NCI-H2227 (cell line): ENCODE measurements around the gene CTNNBIP1.

Experiments used
- DNase-seq: peaks from one replicate; lab custom pipeline; 2025; ENCODE audit not compliant: unreplicated experiment; lab: John Stamatoyannopoulos, UW

CTNNBIP1 gene

DNA sequence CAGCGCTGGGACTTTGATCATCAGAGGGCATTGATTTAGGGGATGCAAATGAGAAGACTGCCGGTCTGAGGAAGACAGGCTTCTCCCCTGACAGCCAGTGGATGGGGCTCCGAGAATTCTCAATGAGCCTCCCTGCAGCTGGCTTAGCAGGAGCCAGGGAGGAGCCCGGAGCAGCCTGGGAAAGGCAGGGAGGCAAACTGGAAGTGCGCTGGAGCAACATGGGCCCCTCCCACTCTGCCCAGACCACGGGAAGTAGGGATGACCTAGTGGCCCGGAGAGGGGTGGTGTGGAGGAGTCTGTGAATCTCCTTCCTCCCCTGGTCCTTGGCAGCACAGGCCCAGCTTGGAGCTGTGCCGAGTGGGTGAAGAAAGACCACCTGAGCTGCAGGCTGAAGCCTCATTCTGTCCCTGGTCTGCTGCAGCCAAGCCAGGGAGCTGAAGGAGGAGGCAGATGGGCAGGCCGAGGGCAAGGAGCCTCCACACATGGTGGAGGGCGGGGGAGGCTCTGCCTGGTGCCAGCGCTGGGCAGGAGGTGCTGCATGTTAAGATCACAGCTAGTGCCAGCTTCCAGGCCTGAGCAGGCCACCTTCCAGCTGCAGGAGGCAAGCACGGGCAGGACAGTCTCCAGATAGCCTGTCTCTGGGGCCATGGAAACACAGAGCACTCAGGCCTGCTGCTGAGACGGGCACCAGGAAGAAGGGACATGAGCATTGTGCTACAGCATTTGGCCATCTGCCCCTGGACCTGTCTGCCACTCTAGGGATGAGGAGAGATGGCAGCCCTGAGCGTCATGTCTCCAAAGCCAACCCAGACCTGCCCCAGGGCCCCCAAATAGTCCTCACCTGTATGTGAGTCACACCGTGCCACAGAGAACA, 74.1 kb downstream of the CTNNBIP1 start:
- peak; percentile 51 for DNase-seq

DNA sequence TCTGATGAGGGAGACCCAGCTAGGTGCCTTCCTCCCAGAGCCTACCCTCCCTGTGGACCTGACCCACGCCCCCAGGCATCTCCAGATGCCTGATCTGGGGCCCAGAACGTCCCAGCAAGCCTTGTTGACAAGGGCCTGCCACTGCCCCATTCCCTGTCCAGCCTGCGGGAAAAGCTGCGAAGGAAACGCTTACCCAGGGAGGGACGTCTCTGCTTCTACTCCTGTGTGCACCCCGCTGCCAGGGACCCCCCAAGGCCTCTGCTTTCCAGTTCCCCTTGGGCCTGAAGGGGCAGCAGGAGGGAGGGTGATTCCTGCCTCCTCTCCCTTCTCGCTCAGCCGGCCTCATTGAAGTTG, 74.7 kb downstream of the CTNNBIP1 start:
- no peak for DNase-seq

GRCh38 chr1:9833632-9834031, 76.4 kb downstream of the CTNNBIP1 start:
- DNase-seq, result no peak

GRCh38 chr1:9827558-9828185, 82.4 kb downstream of the CTNNBIP1 start:
- peak; percentile 73 for DNase-seq

- no peak for DNase-seq
These were observed 83.5 kb downstream of the CTNNBIP1 start for GRCh38 chr1:9826616-9827015.

- no peak for DNase-seq
These were observed 84.0 kb downstream of the CTNNBIP1 start for GRCh38 chr1:9826087-9826486.

DNA sequence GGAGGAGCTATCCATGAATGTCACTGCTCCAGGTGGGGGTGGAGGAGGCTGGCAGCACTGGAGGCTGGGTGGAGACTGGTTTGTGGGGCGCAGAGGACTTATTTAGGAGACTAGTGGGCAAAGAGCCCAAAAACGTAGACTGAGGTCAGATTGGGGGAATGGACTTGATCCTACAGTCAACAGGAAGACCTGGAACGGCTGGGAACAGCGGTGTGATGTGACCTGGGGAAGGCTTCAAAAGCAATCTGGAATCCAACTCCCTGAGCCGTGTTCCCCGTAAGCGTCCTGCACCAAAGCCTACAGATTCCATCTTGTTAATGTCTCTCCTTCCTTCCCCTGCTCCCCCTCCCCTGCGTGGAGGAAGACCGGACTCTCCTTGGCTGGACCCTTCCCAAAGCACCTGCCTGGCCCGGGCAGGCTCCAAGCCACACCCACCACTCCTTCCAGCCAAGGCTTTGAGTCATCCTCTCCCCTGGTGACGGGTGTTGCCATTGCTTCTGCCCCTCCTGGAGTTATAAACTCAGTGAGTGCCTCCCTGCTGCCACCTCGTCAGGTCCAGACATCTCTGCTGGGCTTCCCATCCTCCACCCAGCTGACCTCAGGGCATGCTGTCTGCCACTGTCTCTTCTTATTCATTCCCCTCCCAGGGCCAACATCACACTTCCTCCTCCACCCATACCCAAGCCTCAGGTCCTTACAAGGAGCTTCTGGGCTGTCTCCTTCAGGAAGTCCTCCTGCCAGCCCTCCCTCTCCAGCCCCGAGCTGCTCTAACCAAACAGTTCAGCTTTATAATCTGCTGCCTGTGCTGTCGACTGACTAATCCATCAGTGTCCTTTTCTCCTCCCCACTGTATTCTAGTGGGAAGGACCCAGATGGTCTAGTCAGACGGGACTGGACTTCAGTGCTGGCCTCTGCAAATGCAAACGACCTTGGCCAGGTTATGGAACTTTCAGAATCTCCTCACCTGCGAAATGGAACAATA, 84.7 kb downstream of the CTNNBIP1 start:
- DNase-seq, result no peak

GRCh38 chr1:9824702-9825089, 85.4 kb downstream of the CTNNBIP1 start:
- DNase-seq, result no peak

DNA sequence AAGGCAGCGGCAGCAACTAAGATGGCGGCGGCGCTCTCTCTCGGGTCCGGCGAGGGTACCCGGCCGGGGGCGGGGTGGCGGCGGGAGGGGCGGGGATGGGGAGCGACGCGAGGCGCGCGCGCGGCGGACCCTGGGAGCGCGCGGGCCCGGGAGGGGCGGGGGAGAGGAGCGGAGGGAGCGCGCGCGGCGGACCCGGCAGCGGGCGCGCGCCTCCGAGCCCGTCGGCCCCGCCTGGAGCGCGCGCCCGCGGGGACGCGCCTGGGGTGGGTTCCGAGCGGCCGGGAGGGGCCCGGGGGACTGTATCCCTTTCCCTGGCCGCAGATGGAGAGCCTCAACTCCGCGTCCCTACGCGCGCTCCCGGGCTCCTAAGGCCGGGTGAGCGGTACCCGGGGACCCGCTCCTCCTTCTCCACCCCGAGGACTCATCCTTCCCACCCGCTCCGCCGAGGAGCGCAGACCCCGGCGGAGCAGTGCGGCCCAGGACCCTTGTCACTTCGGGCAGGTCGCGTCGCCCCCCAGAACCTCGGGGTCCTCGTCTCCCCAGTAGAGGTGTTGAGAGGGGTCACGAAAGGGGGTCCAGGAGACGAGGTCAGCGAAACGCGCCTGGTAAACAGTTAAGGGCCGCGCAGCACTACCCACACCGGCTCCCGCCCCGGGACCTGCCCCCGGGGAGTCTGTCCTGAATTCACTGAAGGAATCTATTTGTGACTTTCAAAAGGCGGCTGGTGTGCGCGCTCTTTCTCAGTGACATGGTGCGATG, 85.9 kb downstream of the CTNNBIP1 start, which contains the start of gene CLSTN1:
CLSTN1 (minus strand) TSS at position 23 of the 759 bp plus-strand sequence. CDS start 232 bp downstream, outside the sequence.
- DNase-seq, result peak; percentile 96

DNA sequence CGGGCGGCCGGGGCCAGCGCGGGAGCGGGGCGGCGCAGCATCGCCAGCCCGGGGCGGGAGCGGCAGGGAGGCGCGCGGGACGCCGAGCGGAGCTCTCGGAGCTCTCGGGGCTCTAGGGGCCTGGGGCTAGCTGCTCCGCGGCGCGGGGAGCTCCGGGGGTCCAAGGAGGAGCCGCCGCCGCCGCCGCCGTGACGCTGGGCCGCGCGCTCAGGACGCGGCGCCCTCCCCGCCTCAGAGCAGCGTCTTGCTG, 86.5 kb downstream of the CTNNBIP1 start:
- no peak for DNase-seq

DNA sequence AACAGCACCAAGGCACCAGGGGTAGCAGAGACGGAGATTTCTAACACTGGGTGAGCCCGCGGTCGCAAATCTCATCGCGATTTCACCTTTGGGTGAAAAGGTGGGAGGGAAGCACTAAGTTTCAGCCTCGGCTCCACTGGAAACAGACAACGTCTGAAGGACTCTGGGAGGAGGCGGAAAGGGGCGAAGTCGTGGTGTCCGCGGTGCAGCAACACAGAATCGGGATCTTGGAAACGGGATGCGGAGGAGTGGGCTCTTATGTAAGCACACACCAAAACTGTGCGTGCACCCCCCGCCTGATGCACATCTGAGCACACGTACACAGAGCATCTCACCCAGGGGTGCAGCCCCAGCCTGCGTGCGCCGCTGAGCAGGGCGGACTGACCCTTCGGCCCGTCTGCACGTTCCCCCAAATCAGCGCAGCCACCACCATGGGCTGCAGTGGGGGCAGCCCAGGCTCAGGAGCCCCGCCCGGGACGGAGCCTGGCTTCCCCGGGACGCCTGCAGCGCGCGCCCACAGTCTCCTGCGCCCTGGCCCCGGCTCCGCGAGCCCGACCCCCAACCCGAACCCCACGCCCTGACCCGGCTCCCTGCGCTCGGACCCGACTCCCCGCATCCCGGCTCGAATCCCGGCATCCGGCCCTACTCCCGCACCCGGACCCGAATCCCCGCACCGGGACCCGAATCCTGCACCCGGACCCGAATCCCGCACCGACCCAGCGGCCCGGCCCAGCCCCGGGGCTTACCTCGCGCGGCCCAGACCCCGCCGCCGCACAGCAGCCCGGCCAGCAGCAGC, 87.0 kb downstream of the CTNNBIP1 start:
- peak; percentile 27 for DNase-seq

DNA sequence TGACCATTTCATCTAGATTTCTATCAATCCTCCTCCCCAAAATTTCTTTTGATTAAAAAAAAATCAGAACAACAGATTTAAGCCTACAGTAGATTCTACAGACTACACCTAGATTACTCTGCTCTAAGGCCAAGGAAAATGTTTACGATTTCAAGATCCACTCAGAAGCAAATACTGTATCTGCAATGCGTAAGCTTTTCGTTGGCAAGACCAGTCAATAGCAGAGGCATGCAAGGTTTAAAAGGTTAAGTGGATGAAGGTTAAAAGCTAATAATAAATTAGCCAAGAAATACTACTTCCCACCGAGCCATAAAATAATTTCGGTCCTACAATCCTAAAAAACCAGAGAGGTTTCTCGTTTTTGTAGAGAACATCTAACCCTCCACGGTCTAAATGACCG, 87.6 kb downstream of the CTNNBIP1 start:
- DNase-seq, result no peak

GRCh38 chr1:9821710-9822109, 88.4 kb downstream of the CTNNBIP1 start:
- no peak for DNase-seq

GRCh38 chr1:9820521-9820920, 89.5 kb downstream of the CTNNBIP1 start:
- no peak for DNase-seq

- DNase-seq, result no peak
These were observed 92.3 kb downstream of the CTNNBIP1 start for GRCh38 chr1:9817734-9818133.

- no peak for DNase-seq
These were observed 93.9 kb downstream of the CTNNBIP1 start for GRCh38 chr1:9816199-9816598.

GRCh38 chr1:9815150-9815549, 94.9 kb downstream of the CTNNBIP1 start:
- no peak for DNase-seq

DNA sequence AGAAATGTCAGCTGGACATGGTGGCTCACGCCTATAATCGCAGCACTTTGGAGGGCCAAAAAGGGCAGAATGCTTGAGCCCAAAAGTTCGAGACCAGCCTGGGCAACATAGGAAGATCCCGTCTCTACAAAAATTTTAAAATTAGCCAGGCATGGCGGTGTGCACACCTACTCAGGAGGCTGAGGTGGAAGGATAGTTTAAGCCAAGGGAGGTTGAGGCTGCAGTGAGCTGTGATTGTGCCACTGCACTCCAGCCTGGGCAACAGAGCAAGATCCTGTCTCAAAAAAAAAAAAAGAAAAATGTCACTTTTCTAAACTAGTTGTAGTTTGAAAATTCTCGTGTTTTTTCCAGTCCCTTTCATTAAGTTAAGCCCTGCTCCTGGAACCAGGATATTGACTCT, 95.5 kb downstream of the CTNNBIP1 start:
- no peak for DNase-seq

- no peak for DNase-seq
These were observed 98.7 kb downstream of the CTNNBIP1 start for GRCh38 chr1:9811239-9811966.
